Stimulated activated CD8-positive, alpha-beta memory T cell treated with anti-CD3 and anti-CD28 coated beads, Interleukin-2, amount 100 ng/mL, for 1 hour (primary cell): ENCODE data around the gene FNBP1.

Experiments
- DNase-seq, 2 donors: peaks; one replicate each; pipeline ENCODE4 v3.0.0-alpha.2; 2020; ENCODE audit warnings: low read depth in 2 of 2

FNBP1 gene

DNA sequence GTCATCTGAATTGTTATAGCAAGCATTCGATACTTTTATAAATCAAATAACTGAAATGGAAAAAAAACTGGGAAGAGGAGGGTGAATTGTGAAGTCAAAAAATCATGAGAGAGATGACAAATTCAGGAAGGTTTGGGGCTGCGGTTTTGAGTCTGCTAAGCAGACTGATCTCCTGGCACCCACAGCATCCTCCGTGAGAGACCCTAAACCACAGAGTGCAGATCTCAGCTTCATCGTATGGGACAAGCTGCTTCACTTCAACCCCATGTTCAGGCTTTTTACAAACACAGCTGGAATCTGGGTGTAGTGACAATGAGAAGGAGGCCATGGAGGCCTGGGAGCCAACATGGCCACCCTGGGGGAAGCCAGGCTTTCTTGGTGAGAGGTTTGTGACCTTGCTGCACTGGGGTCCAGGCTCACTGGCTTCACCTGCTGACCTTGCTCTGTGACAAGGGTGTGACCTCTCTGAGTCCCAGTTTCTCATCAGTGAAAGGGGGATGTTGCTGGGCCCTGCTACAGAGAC is 188.3 kb downstream of the FNBP1 start:
- no peak for DNase-seq

DNA sequence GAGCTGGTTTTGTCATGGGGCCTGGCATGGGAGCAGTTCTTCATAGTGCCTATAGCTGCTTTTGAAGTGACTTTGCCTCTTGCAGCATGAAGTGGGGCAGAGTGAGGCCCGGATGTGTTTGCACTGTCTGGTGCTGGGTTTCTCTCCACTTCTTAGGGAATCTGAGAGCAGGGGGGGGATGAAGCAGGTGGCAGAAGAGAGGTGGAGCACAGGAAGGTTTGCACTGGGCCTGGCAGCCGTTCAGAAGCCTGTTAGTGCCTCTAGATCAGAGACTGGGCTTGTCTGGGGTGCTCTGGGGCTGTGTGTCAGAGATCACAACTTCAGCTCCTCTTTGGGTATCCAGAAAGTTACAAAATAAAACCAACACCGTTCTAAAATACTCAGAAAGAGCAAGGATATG is 189.4 kb downstream of the FNBP1 start:
- DNase-seq: no peak

DNA sequence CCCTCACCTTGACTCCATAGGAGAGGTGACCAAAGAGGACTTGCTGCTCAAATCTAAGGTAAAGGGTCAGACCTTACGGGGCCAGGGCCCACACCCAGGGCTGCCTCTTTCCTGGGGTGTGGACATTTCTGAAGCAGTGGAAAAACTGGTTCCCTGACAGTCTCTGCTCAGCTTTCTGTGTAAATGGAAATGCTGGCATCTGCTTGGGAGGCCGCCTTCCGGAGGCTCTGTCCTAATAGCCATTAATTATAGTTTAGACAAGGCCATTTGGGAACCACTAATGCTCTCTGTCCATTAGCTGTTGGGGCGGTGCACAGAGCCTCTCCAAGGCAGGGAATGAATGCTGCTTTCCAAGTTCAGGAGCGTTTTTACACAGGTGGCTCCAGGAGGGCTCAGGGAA is 190.4 kb downstream of the FNBP1 start:
- no peak for DNase-seq

DNA sequence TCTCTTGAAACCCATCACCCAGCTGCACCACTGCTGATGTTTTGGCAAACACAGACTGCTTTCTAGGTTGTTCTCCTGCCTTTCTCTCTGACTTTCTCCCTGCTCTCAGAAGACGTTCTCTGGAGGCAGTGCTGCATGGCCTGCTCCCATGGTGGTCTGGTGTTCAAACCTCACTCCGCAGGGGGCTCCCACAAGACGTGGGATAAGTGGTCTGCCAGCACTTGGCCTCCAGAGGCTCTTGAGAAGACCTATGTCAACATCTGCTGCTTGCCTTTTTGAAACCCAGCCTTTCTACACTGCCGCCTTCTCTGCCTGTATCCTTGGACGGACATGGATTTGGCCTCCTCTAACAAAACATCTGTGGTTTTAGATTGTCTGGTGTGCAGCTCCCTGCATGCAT is 191.2 kb downstream of the FNBP1 start:
- DNase-seq: no peak

DNA sequence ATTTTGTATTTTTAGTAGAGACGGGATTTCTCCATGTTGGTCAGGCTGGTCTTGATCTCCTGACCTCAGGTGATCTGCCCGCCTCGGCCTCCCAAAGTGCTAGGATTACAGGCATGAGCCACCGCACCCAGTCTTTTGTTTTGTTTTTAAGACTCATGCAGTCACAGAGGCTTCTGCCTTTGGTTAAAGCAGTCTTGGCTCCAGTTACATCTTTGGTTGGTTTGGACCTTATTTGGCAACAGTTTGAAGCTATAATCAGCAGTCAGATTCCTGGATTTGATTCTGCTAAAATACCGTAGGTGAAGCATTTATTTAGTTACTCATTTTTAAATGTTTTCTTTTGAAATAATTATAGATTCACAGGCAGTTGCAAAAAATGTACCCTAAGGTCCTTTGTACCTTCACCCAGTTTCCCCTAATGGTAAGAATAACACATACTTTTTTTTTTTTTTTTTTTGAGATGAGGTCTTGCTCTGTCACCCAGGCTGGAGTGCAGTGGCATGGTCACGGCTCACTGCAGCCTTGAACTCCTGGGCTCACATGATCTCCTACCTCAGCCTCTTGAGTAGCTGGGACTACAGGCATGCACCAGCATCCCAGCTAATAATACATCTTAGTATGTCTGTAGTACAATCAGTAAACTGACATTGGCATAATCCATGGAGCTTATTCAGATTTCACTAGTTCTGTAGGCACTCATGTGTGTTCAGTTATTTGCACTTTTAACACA is 192.0 kb downstream of the FNBP1 start:
- DNase-seq: no peak

DNA sequence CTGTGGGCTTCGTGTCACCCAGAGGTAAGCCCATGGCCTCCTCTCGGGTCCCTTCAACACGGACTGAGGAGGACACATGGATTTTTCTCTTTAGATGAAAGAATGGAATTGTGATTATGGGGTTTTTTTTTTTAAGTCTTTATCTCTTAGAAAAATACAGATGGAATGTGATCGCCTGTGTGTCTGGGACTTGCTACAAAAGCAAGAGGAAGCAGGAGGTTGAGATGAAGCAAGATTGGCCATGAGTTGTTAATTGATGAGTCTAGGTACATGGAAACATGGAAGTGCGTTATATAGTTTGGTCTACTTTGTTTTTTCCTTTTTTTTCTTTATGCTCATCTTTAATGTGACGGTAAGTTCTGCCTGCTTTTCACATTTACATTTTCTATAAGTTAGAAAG is 193.1 kb downstream of the FNBP1 start:
- no peak for DNase-seq

DNA sequence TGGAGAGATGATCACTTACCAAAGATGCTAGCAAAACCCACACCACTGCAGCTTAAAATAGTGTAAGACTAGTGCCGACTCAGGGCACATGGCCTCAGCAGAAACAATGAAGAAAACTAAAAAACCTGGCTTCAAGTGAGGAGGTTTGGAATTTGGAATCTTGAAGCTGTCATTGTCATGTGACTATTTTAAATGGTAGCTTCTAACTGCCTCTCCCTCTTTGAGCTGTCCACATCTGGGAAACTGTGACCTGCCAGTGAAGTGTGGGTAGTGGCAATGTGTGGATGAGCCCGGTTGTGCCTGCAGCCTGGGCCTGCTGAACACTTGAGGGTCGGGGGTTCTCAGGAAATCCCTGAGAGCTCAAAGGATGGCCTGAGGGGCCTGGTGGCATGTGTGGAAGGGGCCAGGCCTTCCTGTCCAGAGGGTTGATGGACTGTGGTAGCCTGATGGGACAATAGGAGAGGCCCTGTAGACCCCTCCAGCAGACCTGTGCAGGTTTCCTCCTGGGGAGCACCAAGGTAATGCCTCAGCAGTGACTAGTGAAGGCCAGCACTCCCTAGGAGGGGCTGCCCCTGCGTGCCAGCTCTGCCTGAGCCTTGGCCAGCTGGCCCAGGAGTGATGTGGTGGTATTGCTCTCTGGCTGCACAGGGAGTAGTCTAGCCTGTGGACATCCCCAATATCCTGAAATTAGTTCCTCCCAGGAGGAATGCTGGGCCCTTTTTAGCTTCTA is 194.1 kb downstream of the FNBP1 start:
- DNase-seq: no peak

DNA sequence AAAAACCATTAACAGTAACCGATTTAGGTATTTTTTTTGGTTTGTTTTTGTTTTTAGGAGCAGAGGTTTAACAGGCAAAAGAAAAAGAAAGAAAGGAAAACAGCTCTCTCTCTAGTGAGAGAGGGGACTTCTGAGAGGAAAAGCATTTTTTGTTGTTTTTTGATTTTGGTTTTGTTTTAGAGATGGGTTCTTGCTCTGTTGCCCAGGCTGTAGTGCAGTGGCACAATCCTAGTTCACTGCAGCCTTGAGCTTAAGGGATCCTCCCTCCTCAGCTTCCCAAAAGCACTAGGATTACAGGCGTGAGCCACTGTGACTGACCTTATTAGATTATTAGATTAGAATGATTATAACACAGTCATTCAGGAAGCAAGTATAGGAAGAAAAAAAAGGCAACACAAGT is 197.6 kb downstream of the FNBP1 start:
- no peak for DNase-seq

DNA sequence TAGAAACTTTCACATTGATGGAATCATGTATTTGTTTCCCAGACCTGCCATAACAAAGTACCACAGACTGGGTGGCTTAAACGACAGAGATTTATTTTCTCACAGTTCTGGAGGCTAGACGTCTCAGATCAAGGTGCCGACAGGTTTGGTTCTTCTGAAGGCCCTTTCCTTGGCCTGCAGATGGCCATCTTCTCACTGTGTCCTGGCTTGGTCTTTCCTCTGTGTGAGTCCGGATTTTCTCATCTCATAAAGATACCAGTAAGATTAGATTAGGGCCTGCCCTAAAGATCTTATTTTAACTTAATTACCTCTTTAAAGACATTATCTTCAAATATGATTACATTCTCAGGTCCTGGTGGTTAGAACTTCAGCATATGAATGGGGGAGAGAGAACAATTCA is 201.9 kb downstream of the FNBP1 start:
- no peak for DNase-seq

DNA sequence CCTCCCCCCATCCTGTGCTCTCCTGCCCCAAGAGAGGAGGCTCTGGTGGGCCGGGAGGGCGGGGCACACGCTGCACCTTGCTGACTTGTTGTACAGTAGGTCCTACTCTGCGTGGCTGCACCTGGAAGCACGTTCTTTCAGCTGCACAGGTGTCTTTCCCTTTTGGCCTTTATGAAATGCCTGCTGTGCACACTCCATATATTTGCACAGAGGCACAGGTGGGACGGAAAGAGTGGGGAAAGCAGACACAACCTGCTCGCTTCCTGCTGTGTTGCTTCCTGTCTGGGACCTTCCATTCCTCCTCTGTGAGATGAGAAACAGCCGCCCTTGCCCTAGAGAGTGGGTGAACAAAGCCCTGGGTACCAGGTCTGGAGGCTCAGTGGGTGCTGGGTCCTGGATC is 203.0 kb downstream of the FNBP1 start:
- no peak for DNase-seq

DNA sequence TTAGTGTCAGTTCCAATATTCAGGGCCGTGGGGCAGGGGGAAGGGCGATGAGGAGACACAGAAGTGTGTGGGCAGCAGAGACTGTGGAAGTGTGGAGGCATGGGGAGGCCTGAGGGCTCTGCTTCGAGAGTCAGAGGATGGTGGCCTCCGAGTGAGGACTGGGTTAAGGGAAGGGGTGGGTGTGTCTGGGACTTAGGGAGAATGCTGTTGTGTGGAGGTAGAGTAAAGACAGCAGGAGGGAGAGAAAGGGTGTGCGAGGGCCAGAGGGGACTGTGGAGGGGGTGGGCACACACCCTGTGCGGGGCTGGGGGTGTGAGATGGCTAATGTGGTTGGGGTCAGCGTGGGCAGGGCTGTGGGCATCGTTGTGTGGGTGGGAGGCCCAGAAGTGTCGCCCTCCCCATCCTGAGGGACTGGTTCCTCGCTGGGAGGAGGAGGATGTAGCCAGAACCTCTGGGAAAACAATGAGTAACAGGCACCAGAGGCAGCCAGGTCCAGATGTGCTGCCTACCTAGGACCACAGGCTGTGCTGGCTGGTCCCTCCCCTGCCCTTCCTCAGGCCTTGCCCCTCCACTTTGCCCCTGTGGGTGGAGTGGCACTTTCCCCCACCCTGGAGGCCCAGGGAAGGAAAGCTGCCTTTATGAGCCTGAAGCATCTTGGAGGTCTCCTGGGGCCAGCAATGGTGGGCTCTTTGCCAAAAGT is 203.5 kb downstream of the FNBP1 start:
- no peak for DNase-seq

DNA sequence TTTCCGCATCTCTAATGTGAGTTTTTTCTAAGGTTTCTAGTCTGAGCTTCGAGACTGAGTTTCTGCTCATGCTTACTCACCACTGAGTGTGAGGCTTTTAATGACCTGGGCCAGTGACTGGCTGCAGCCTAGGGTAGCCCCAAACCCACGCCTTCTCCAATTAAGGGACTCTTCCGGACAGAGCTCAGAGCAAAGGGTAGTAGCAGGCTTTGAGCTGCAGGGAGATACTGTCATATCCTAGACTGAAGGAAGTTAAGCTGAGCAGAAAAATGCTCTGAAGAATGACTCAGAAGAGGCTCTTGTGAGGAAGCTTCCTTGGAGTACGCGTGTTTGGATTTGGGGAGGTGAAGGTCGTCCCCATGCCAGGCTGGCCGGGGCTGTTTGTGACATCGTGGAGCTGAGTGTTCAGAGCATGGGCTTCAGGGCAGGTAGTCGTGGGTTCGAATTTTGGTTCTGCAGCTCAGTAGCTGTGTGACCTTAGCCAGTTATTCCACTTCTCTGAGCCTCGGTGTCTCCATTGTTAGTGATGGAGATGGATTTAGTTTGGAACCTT is 204.2 kb downstream of the FNBP1 start:
- no peak for DNase-seq
